DMS53 (cell line): ENCODE measurements around the gene PSMG1.
A peak's percentile ranks its signal among the peaks of the same experiment; 100 is the strongest.
"Not testable (repeated sequence)": the region's sequence is repeated elsewhere in the genome, so short reads cannot be mapped to it uniquely, and the experiment has no call there.

ENCODE experiments used
- DNase-seq: peaks from one replicate; lab custom pipeline; 2025; lab: John Stamatoyannopoulos, UW

The PSMG1 gene

DNA sequence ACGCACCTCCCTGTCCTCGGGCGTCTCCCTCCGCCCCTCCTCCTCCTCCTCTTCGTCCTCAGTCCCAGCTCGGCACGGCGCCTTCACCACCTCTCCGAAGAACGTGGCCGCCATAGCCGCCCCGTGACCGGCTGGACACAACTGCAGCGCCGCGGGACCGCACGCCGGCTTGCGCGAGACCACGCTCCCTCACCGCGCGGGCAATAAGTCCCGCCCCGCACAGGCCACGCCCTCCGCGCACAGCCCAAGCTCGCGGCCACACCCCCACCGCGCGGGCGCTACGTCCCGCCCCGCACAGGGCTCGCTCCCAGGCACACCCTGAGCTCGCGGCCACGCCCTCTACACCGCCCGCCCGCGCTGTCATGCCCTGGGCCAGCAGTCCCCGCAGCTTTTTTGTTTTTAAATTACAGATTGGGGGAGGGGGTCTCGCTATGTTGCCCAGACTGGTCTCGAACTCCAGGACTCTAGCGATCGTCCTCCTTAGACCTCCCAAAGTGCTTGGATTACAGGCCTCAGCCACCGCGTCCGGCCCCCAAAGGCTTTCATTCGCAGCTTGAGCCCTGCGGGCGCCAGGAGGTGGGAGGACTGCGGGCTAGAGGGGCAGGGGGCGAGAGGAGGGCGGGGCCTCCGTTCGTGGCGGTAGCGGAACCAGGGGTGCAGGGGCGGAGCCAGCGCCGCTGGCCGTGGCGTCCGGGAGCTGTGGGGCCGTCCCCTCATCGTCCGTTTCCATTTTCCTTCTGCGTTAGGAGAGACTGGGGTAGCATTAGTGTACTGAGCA lies at the start of gene PSMG1:
Gene PSMG1 (minus strand): TSS at position 180 of the 778 bp plus-strand sequence. CDS start 66 bp downstream, at position 114.
- DNase-seq, result peak; percentile 96

DNA sequence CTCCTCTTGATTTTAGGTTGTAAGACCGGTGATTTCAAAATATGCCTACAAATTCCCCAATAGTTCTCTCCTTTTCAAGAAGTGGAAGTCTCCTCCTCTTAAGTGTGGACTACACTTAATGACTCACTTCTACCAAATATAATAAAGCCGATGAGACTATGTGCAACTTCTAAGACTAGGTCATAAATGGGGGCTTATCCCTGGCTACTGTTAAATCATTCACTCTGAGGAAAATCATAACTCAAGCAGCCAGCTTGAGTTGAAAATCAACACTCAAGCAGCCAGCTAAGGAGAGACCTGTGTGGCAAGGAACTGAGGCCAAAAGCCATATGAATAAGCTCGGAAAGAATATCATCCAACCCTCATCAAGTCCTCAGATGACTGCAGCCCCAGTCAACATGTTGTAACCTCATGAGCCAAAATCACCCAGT lies 49.6 kb upstream of the PSMG1 start:
- no peak for DNase-seq

- DNase-seq, result no peak
Observed at GRCh38 chr21:39224930-39225329, 41.7 kb upstream of the PSMG1 start.

GRCh38 chr21:39221997-39222486 lies 38.8 kb upstream of the PSMG1 start:
- no peak for DNase-seq

DNA sequence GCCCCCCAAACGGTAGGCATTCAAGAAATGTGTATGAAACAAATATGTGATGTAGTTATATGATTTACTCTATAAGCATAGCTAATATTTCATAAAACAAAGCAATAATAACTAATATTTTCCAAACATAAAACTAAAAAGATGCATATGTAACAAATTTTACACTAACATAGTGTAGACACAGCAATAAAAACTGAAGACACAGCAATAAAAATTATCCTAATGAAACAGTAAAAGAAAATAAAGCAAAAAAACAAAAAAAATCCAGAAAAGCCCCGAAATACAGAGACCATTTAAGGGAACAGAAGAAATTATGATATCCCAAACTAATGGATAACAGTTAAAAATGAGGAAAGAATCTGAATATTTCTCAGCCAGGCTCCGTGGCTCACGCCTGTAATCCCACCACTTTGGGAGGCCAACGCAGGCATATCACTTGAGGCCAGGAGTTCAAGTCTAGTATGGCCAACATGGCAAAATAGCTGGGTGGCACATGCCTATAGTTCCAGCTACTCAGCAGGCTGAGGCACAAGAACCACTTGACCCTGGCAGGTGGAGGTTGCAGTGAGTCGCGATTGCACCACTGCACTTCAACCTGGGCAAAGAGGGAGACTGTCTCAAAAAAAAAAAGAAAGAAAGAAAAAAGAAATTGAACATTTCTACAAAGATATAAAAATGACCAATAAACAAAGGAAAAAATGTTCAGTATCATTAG lies 38.2 kb upstream of the PSMG1 start:
- DNase-seq, result peak; percentile 29

- DNase-seq, result not testable (repeated sequence)
Observed at GRCh38 chr21:39220875-39221274, 37.6 kb upstream of the PSMG1 start.

GRCh38 chr21:39220150-39220549 lies 36.9 kb upstream of the PSMG1 start:
- DNase-seq, result no peak

DNA sequence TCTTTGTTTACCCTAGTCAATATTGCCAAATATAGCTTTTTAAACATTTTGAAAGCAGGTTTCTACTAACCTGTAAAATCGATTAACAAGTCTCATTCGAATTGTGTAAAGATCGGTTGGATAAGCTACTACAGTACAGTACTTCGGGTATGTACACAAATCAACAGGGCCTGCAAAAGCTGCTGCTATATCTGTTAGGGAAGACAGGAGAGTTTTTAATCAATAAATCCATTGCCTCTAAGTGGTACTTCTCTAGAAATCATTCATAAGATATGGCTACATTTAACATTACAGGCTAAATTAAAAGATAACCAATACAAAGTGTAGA lies 34.8 kb upstream of the PSMG1 start:
- DNase-seq, result no peak

GRCh38 chr21:39217356-39218081 lies 34.3 kb upstream of the PSMG1 start:
- no peak for DNase-seq

GRCh38 chr21:39216290-39216689 lies 33.0 kb upstream of the PSMG1 start:
- no peak for DNase-seq

DNA sequence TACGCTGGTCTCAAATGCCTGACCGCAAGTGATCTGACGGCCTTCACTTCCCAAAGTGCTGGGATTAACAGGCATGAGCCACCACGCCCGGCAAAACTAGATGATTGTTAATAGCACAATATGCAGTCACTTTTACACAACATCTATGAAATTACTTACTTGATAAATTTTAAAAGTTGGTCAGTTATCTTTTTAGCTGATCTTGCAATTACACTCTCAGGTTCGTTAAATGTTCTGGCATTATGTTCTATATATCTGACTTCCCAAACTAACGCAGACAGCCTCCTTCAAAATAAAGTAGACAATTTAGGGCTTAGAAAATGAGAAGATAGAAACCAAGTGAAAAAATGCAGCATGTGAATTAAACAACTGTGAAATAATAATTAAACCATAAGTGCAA lies 31.8 kb upstream of the PSMG1 start:
- DNase-seq, result no peak

GRCh38 chr21:39209334-39209688 lies 26.1 kb upstream of the PSMG1 start:
- no peak for DNase-seq

- peak; percentile 16 for DNase-seq
Observed at GRCh38 chr21:39208624-39209333, 25.5 kb upstream of the PSMG1 start.

- no peak for DNase-seq
Observed at GRCh38 chr21:39204134-39204533, 20.9 kb upstream of the PSMG1 start.

DNA sequence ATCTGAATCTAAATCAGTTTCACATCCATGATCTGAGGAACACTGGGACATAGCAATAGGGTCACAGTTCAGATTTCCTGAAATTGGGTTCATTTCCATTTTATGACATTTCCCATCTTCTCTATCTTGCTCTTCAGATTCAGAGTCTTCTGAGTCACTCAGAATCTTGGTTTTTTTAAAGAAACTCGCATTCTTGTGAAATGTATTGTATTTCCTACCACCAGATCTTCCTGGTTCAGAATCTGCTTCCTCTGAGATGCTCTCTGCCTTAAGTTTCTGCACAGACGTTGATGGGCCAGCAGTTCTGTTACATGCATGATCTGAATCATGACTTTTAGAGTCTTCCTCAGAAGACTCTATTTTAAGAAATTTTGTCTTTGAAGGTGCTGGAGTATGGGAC lies 15.5 kb upstream of the PSMG1 start:
- no peak for DNase-seq

- no peak for DNase-seq
Observed at GRCh38 chr21:39197448-39198233, 14.4 kb upstream of the PSMG1 start.

DNA sequence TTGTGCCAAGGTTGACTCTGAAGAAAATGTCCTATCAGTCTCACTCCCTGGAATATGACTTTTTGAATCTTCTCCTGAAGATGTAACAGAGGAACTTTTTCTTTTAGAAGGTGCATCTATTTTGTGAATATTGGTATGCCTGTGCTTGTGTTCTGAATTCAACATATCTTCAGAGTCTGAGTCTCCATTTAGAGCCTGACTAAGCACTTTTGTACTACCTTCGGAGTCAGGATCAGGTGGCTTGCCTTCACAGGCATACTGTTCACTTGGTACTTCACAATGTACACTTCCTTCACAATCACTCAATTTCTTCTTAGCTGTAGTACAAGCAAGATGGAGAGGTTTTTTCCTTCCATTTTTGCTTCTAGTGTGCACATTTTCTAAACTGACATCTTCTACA lies 13.6 kb upstream of the PSMG1 start:
- DNase-seq, result no peak

- DNase-seq, result no peak
Observed at GRCh38 chr21:39196310-39196709, 13.1 kb upstream of the PSMG1 start.

- no peak for DNase-seq
Observed at GRCh38 chr21:39193380-39193779, 10.1 kb upstream of the PSMG1 start.

DNA sequence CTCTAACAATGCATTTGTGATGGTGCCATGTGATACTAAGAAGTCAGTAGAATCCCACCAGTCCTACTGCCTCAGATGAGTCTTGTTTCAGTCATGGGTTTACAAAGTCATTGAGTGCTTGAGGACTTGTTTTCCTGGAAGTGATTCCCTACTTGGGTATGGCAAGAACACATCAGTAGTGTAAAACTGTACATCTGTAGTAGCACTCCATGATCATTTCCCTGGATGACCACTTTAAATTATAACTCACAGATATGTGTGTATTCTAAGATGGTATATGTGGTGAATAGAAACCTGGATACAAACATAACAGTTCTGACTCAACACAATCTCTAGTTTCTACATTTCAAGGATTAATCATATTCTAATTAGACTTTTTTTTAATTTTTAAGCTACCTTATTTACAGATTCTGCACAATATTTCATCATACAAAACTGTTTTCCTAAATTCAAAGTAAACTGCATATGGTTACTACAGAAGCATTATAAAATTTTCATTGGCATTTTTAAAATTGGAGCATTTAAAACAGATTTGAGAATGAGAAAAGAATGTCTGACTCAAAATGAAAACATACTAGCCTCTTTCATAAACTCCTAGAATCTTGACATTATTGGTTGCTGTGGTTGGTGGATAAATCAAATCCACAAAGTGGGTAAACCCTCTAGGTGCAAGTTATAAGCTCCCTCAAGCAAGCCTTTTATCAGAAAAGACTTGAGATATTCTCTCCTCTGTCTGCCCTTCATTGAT lies 6.8 kb upstream of the PSMG1 start:
- no peak for DNase-seq
